ENCODE measurements around the gene METTL17. TPM values are rescaled to one million over a fixed set of nuclear protein-coding genes. Genes with fewer than 3 reads are reported as not detected.

METTL17 gene
- total RNA-seq, 1 experiment from 2014 or later: 95.4 TPM

- no peak for TF ChIP-seq CTCF (conservative IDR thresholded peaks at IDR 0.05; ENCODE audit: low read depth, low read length)
- no peak for TF ChIP-seq EZH2 (IDR thresholded peaks at IDR 0.05; ENCODE audit: borderline replicate concordance, low read depth, low read length, poor library complexity, severe bottlenecking)
- no peak for DNase-seq (ENCODE audit: low spot score)
- intact Hi-C loops (cut with micrococcal nuclease; ENCODE audit: unreplicated experiment): no loop called here
- CTCF ChIA-PET: interaction anchor here (1.1 kb wide), 1 partner anchor 12 kb away, joined by 3 read pairs; no protein-coding TSS in a partner anchor
- Histone ChIP-seq H3K27me3 (replicated peaks; ENCODE audit: insufficient read depth, low read depth, low read length, poor library complexity) (no peaks in the 10 kb centered on the region), H3K4me1 (ENCODE audit: insufficient read depth, low read length, poor library complexity, severe bottlenecking) (peaks cover 5% of the 10 kb centered on the region), H3K9me3 (ENCODE audit: low read depth, low read length, poor library complexity, severe bottlenecking) (no peaks in the 10 kb centered on the region), H3K36me3 (ENCODE audit: insufficient read depth, low read length, poor library complexity, severe bottlenecking) (no peaks in the 10 kb centered on the region), H3K27ac (ENCODE audit: low read depth, low read length, poor library complexity, severe bottlenecking) (no peak overlapping the region), H3K4me3 (ENCODE audit: low read depth, low read length, poor library complexity, severe bottlenecking) (no peak overlapping the region)
- POLR2A ChIA-PET (ENCODE audit: low non-redundant PET): no interaction called here
- BruUV-seq (replicated peaks): no TSS peak
These were observed 36.7 kb downstream of the METTL17 start for GRCh38 chr14:21026274-21026987.

- no peak for TF ChIP-seq EZH2 (IDR thresholded peaks at IDR 0.05; ENCODE audit: borderline replicate concordance, low read depth, low read length, poor library complexity, severe bottlenecking)
- TF ChIP-seq CTCF (conservative IDR thresholded peaks at IDR 0.05; ENCODE audit: low read depth, low read length): no peak
- ChIA-PET POLR2A (ENCODE audit: low non-redundant PET) (no interaction called here), CTCF (interaction anchor here (1.1 kb wide), 1 partner anchor 12 kb away, joined by 3 read pairs; no protein-coding TSS in a partner anchor)
- no peak overlapping the region for H3K27ac ChIP-seq (ENCODE audit: low read depth, low read length, poor library complexity, severe bottlenecking)
- no peaks in the 10 kb centered on the region for H3K27me3 ChIP-seq (replicated peaks; ENCODE audit: insufficient read depth, low read depth, low read length, poor library complexity)
- peaks cover 5% of the 10 kb centered on the region for H3K4me1 ChIP-seq (ENCODE audit: insufficient read depth, low read length, poor library complexity, severe bottlenecking)
- no peak overlapping the region for H3K4me3 ChIP-seq (ENCODE audit: low read depth, low read length, poor library complexity, severe bottlenecking)
- no peaks in the 10 kb centered on the region for H3K36me3 ChIP-seq (ENCODE audit: insufficient read depth, low read length, poor library complexity, severe bottlenecking)
- no TSS peak for BruUV-seq (replicated peaks)
- DNase-seq (ENCODE audit: low spot score): no peak
- intact Hi-C loops (cut with micrococcal nuclease; ENCODE audit: unreplicated experiment): no loop called here
- H3K9me3 ChIP-seq (ENCODE audit: low read depth, low read length, poor library complexity, severe bottlenecking): no peaks in the 10 kb centered on the region
These were observed 37.2 kb downstream of the METTL17 start for GRCh38 chr14:21026988-21027315.

GRCh38 chr14:21029917-21030316, 40.1 kb downstream of the METTL17 start, which contains the start of gene TPPP2:
TPPP2 (plus strand) TSS chr14:21030217; CDS start chr14:21030582, 365 bp downstream.
- Histone ChIP-seq H3K4me3 (ENCODE audit: low read depth, low read length, poor library complexity, severe bottlenecking) (no peak within 1 kb of the TSS), H3K27me3 (replicated peaks; ENCODE audit: insufficient read depth, low read depth, low read length, poor library complexity) (no peaks in the 10 kb centered on the region), H3K9me3 (ENCODE audit: low read depth, low read length, poor library complexity, severe bottlenecking) (no peaks in the 10 kb centered on the region), H3K27ac (ENCODE audit: low read depth, low read length, poor library complexity, severe bottlenecking) (no peak within 1 kb of the TSS), H3K36me3 (ENCODE audit: insufficient read depth, low read length, poor library complexity, severe bottlenecking) (no peaks in the 10 kb centered on the region), H3K4me1 (ENCODE audit: insufficient read depth, low read length, poor library complexity, severe bottlenecking) (no peaks in the 10 kb centered on the region)
- no TSS peak for BruUV-seq (replicated peaks)
- TF ChIP-seq EZH2 (IDR thresholded peaks at IDR 0.05; ENCODE audit: borderline replicate concordance, low read depth, low read length, poor library complexity, severe bottlenecking): no peak
- no peak for TF ChIP-seq CTCF (conservative IDR thresholded peaks at IDR 0.05; ENCODE audit: low read depth, low read length)
- no peak for DNase-seq (ENCODE audit: low spot score)
- CTCF ChIA-PET: no interaction called here
- intact Hi-C loops (cut with micrococcal nuclease; ENCODE audit: unreplicated experiment): loop anchor here (10.0 kb wide), 1 partner anchor 335 kb away; no protein-coding TSS in a partner anchor
- POLR2A ChIA-PET (ENCODE audit: low non-redundant PET): no interaction called here
